CD14-positive monocyte (primary cell): Measurements from ENCODE around the gene SELENOF. TPM values are rescaled to one million over a fixed set of nuclear protein-coding genes. Genes with fewer than 3 reads are reported as not detected.
A peak's percentile ranks its signal among the peaks of the same experiment; 100 is the strongest.

ENCODE experiments used
- DNase-seq, 3 donors: peaks; one replicate each; pipeline ENCODE4 v3.0.0-alpha.2; 2011 to 2022
- H2AFZ ChIP-seq: 2 replicates; pipeline ENCODE4 v1.6.0; 2012; ENCODE audit warnings: mild to moderate bottlenecking, low read depth, low read length, inconsistent platforms; ENCODE audit not compliant: insufficient read depth, poor library complexity, severe bottlenecking
- H3K27ac ChIP-seq, 2 donors: 1 replicate in 1 of 2; 2 replicates in 1 of 2; pipeline ENCODE4 v1.5.1; 2012 to 2013; ENCODE audit warnings: low read length in 2 of 2, control low read depth in 1 of 2, inconsistent platforms in 1 of 2, low read depth in 1 of 2, mild to moderate bottlenecking in 1 of 2
- H3K27me3 ChIP-seq, 2 donors: one replicate each; pipeline versions ENCODE4 v1.6.0 to v1.6.1; 2011 to 2013; ENCODE audit warnings: low read length in 2 of 2; ENCODE audit not compliant: control insufficient read depth in 2 of 2, insufficient read depth in 2 of 2
- H3K36me3 ChIP-seq, 2 donors: replicated peaks in 1 of 2; 1 replicate in 1 of 2; 2 replicates in 1 of 2; pipeline versions ENCODE4 v1.5.1 to v1.6.1; 2012 to 2013; ENCODE audit warnings: low read length in 2 of 2, control low read depth in 1 of 2, inconsistent platforms in 1 of 2, mild to moderate bottlenecking in 1 of 2; ENCODE audit not compliant: insufficient read depth in 2 of 2, control insufficient read depth in 1 of 2
- H3K4me1 ChIP-seq, 2 donors: 1 replicate in 1 of 2; 2 replicates in 1 of 2; pipeline versions ENCODE4 v1.5.1 to v1.6.1; 2012 to 2013; ENCODE audit warnings: low read length in 2 of 2, control low read depth in 1 of 2, inconsistent platforms in 1 of 2, mild to moderate bottlenecking in 1 of 2, moderate library complexity in 1 of 2; ENCODE audit not compliant: insufficient read depth in 2 of 2, control insufficient read depth in 1 of 2
- H3K4me2 ChIP-seq: replicated peaks from 2 replicates; pipeline ENCODE3; 2012; ENCODE audit warnings: low read length, moderate library complexity, mild to moderate bottlenecking; ENCODE audit not compliant: poor library complexity, severe bottlenecking; ENCODE audit errors: extremely low read depth
- H3K4me3 ChIP-seq, 3 experiments: fragments of 200-600 bp in 1 of 3; sonication (generic) in 1 of 3; replicated peaks in 1 of 3; 1 replicate in 2 of 3; 2 replicates in 1 of 3; pipeline ENCODE4 v1.5.1; 2011 to 2013; ENCODE audit warnings: low read length in 3 of 3, mild to moderate bottlenecking in 3 of 3, control low read depth in 2 of 3, low read depth in 2 of 3, inconsistent platforms in 1 of 3, moderate library complexity in 1 of 3
- H3K79me2 ChIP-seq: 2 replicates; pipeline ENCODE4 v1.6.0; 2012; ENCODE audit warnings: mild to moderate bottlenecking, control low read depth, inconsistent platforms, low read length, moderate library complexity; ENCODE audit not compliant: insufficient read depth
- H3K9ac ChIP-seq: 2 replicates; pipeline ENCODE4 v1.6.0; 2017; ENCODE audit warnings: low read length, mild to moderate bottlenecking; ENCODE audit not compliant: insufficient read depth, poor library complexity, severe bottlenecking
- H3K9me3 ChIP-seq, 2 donors: replicated peaks in 1 of 2; 1 replicate in 1 of 2; 2 replicates in 1 of 2; pipeline versions ENCODE4 v1.5.1 to v1.6.1; 2012 to 2013; ENCODE audit warnings: low read length in 2 of 2, control low read depth in 1 of 2; ENCODE audit not compliant: control insufficient read depth in 1 of 2, insufficient read depth in 1 of 2
- H4K20me1 ChIP-seq: 2 replicates; pipeline ENCODE4 v1.6.0; 2012; ENCODE audit warnings: mild to moderate bottlenecking, low read length, control low read depth, moderate library complexity; ENCODE audit not compliant: insufficient read depth
- H3K27ac Mint-ChIP-seq, 7 donors: one replicate each; pipeline ENCODE4 v1.8.0; 2020; ENCODE audit warnings: mild to moderate bottlenecking in 7 of 7, mixed read lengths in 7 of 7, moderate library complexity in 6 of 7, inconsistent platforms in 2 of 7
- H3K27me3 Mint-ChIP-seq, 3 donors: one replicate each; pipeline ENCODE4 v1.8.0; 2021 to 2022; ENCODE audit warnings: low read depth in 3 of 3, mild to moderate bottlenecking in 3 of 3, mixed read lengths in 3 of 3, moderate library complexity in 3 of 3, inconsistent platforms in 1 of 3
- H3K36me3 Mint-ChIP-seq, 2 donors: one replicate each; pipeline ENCODE4 v1.8.0; 2020; ENCODE audit warnings: mixed read lengths in 2 of 2, inconsistent platforms in 1 of 2, mild to moderate bottlenecking in 1 of 2
- H3K4me1 Mint-ChIP-seq: one replicate; pipeline ENCODE4 v1.8.0; 2020; ENCODE audit warnings: mild to moderate bottlenecking, mixed read lengths
- H3K4me3 Mint-ChIP-seq, 2 donors: one replicate each; pipeline ENCODE4 v1.8.0; 2020; ENCODE audit warnings: mild to moderate bottlenecking in 2 of 2, mixed read lengths in 2 of 2, moderate library complexity in 1 of 2
- H3K9me3 Mint-ChIP-seq, 7 donors: one replicate each; pipeline ENCODE4 v1.8.0; 2020 to 2022; ENCODE audit warnings: mixed read lengths in 7 of 7, mild to moderate bottlenecking in 6 of 7, moderate library complexity in 6 of 7, inconsistent platforms in 2 of 7
- CTCF ChIP-seq: fragments of 200-600 bp; IDR thresholded peaks from one replicate; pipeline ENCODE4 v1.8.0; 2022; ENCODE audit warnings: antibody characterized with exemption, mild to moderate bottlenecking
- WGBS: methylation state at CpG from one replicate; pipeline ENCODE4 v1.1.5; 2013; ENCODE audit warnings: missing lambda C conversion rate; ENCODE audit not compliant: insufficient coverage; 5-methylcytosine and 5-hydroxymethylcytosine counted together
- intact Hi-C, 2 donors: fragments of 100-400 bp; cut with micrococcal nuclease; formaldehyde crosslinking; loops; one replicate each; pipeline versions ENCODE4 v1.15.0 to v1.15.1; 2023
- polyA plus RNA-seq, 3 donors: library from polyadenylated mRNA; depleted of rRNA in 1 of 3; unstranded in 2 of 3; stranded (reverse) in 1 of 3; fragments of 300-500 nt in 2 of 3; fragments of >200 nt in 1 of 3; fragmentation: Illumina TruSeq in 2 of 3; gene quantifications; 1 replicate in 2 of 3; 2 replicates in 1 of 3; pipeline ENCODE4 v1.2.3, GENCODE V29; 2012 to 2021

Gene SELENOF
- polyA plus RNA-seq, 3 donors, result 111 to 357 (median 339) TPM

DNA sequence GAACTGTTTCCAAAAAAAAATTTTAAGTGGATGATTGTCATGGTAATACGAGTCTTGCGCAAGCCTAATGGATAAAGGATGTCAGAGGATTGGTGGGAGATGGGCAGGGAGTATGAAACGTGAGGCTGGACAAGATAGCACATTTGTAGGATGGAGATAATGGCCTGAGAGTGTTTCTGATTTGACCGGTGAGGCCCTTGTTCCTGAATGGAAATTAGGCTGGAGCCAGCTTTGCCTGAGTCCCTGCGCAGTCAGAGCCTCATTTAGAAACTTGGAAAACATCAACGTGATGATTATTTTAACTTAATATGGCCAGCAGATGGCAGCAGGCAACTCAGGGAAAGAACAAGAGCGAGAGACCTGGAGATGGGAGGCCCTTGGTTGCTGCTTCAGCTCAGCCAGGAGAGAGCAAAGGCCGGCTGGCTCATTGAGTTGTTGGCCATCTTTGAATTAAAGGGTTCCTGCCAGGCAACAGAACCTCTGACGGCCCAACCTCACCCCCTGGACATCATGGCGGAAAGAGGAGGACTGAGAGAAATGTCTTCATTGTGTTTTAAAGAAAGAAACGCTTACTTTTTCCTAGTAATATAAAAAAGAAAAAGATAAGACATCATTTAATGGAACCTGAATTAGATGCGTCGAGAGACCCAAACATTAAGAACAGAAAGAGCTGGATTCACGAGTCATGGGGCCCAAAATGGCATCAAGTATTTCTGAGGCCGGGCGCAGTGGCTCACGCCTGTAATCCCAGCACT, 80.3 kb downstream of the SELENOF start:
- Mint-ChIP-seq H3K27ac (peak overlapping the region in 5 of 7 donors; percentile 24 to 60 (median 30)), H3K4me3 (no peak overlapping the region), H3K27me3 (peaks cover 2 to 3% (median 3%) of the 10 kb centered on the region in 3 donors), H3K36me3 (no peaks in the 10 kb centered on the region), H3K9me3 (peaks cover 0 to 5% (median 0%) of the 10 kb centered on the region in 7 donors), H3K4me1 (peaks cover 6% of the 10 kb centered on the region)
- Histone ChIP-seq H2AFZ (peak overlapping the region; percentile 44), H3K4me3 (no peak overlapping the region), H3K27ac (no peak overlapping the region), H3K9me3 (no peaks in the 10 kb centered on the region), H3K36me3 (no peaks in the 10 kb centered on the region), H3K4me1 (no peaks in the 10 kb centered on the region), H3K4me2 (no peak overlapping the region), H3K9ac (no peak overlapping the region), H4K20me1 (no peaks in the 10 kb centered on the region), H3K79me2 (no peaks in the 10 kb centered on the region), H3K27me3 (no peaks in the 10 kb centered on the region)
- intact Hi-C loops, result loop anchor here in 1 of 2 donors (10.0 kb wide), 1 partner anchor 251 kb away; no protein-coding TSS in a partner anchor
- 30% methylated on average over 7 of the region's 17 CpGs for WGBS
- peak; percentile 47 to 63 (median 62) for DNase-seq
- TF ChIP-seq CTCF, result peak; percentile 66

DNA sequence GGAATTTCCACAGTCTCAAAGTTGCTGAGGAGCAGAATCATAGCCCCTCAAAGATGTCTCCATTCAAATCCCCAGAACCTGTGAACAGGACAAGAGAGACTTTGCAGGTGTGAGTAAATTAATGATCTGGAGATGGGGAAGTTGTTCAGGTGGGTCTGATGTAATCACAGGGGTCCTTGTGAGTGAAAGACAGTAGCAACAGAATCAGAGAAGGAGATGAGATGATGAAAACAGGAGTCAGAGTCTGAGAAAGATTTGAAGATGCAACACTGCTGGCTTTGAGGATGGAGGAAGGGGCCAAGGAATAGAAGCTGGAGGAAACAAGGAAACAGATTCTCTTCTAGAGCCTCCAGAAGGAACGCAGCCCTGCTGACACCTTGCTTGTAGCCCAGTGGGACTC, 81.5 kb downstream of the SELENOF start:
- DNase-seq, result no peak
- Mint-ChIP-seq H3K27me3 (peaks cover 0 to 3% (median 2%) of the 10 kb centered on the region in 3 donors), H3K27ac (no peak overlapping the region), H3K36me3 (no peaks in the 10 kb centered on the region), H3K4me3 (no peak overlapping the region), H3K4me1 (peaks cover 6% of the 10 kb centered on the region), H3K9me3 (peaks cover 0 to 2% (median 0%) of the 10 kb centered on the region in 7 donors)
- H3K36me3 ChIP-seq, result no peaks in the 10 kb centered on the region
- no peaks in the 10 kb centered on the region for H3K4me1 ChIP-seq
- H4K20me1 ChIP-seq, result no peaks in the 10 kb centered on the region
- WGBS, result 100% methylated on average over 1 of the region's 1 CpG
- no peaks in the 10 kb centered on the region for H3K9me3 ChIP-seq
- H3K27ac ChIP-seq, result no peak overlapping the region
- H3K79me2 ChIP-seq, result no peaks in the 10 kb centered on the region
- no peak overlapping the region for H3K4me3 ChIP-seq
- no peak overlapping the region for H2AFZ ChIP-seq
- no peak overlapping the region for H3K4me2 ChIP-seq
- H3K9ac ChIP-seq, result no peak overlapping the region
- intact Hi-C loops, result loop anchor here in 1 of 2 donors (10.0 kb wide), 1 partner anchor 252 kb away; no protein-coding TSS in a partner anchor
- no peaks in the 10 kb centered on the region for H3K27me3 ChIP-seq
- no peak for TF ChIP-seq CTCF
